Tibial artery (tissue), 4 donors: ENCODE data around the gene CAMK2B.

ENCODE experiments used
- DNase-seq, 2 donors: peaks; one replicate each; pipeline ENCODE4 v3.0.0-alpha.2; 2019
- H3K27ac ChIP-seq, 2 donors: fragments of 200-600 bp; sonication (generic) in 1 of 2; 1 replicate in 1 of 2; 2 replicates in 1 of 2; pipeline ENCODE4 v1.5.1; 2018 to 2019; ENCODE audit warnings: mild to moderate bottlenecking in 1 of 2
- H3K27me3 ChIP-seq, 2 donors: fragments of 200-600 bp; sonication (generic) in 1 of 2; one replicate each; pipeline versions ENCODE4 v1.5.1 to v1.6.0; 2016 to 2019
- H3K36me3 ChIP-seq, 3 donors: fragments of 200-600 bp; sonication (generic) in 2 of 3; one replicate each; pipeline ENCODE4 v1.5.1; 2016 to 2019; ENCODE audit warnings: mild to moderate bottlenecking in 2 of 3
- H3K4me1 ChIP-seq, 4 donors: fragments of 200-600 bp; sonication (generic) in 2 of 4; 1 replicate in 3 of 4; 2 replicates in 1 of 4; pipeline ENCODE4 v1.5.1; 2016 to 2019
- H3K4me3 ChIP-seq, 2 donors: fragments of 200-600 bp; sonication (generic) in 1 of 2; 1 replicate in 1 of 2; 2 replicates in 1 of 2; pipeline ENCODE4 v1.5.1; 2018 to 2019; ENCODE audit warnings: mild to moderate bottlenecking in 2 of 2
- H3K9me3 ChIP-seq, 3 donors: fragments of 200-600 bp; sonication (generic) in 1 of 3; one replicate each; pipeline ENCODE4 v1.5.1; 2016 to 2019
- CTCF ChIP-seq, 2 experiments: fragments of 200-600 bp in 1 of 2; fragments of 450-650 bp in 1 of 2; IDR thresholded peaks; one replicate each; pipeline ENCODE4 v1.5.1; 2017 to 2019; ENCODE audit warnings: antibody characterized with exemption in 2 of 2, mild to moderate bottlenecking in 1 of 2, moderate library complexity in 1 of 2
- intact Hi-C: fragments of 100-400 bp; cut with DNase I; formaldehyde crosslinking; loops from one replicate; pipeline ENCODE4 v1.15.0; 2023; ENCODE audit warnings: low total_unique reads

The CAMK2B gene

GRCh38 chr7:44267719-44268421, 57.5 kb downstream of the CAMK2B start:
- peaks cover 0 to 18% of the 10 kb centered on the region in 2 donors for H3K27me3 ChIP-seq
- no peaks in the 10 kb centered on the region for H3K4me1 ChIP-seq
- intact Hi-C loops: no loop called here
- no peaks in the 10 kb centered on the region for H3K9me3 ChIP-seq
- no peak for TF ChIP-seq CTCF (IDR thresholded peaks at IDR 0.05)
- H3K27ac ChIP-seq: no peak overlapping the region
- no peak overlapping the region for H3K4me3 ChIP-seq
- H3K36me3 ChIP-seq: no peaks in the 10 kb centered on the region
- no peak for DNase-seq

GRCh38 chr7:44267178-44267577, 58.2 kb downstream of the CAMK2B start:
- Histone ChIP-seq H3K4me3 (no peak overlapping the region), H3K27me3 (peaks cover 0 to 19% of the 10 kb centered on the region in 2 donors), H3K36me3 (no peaks in the 10 kb centered on the region), H3K27ac (no peak overlapping the region), H3K9me3 (no peaks in the 10 kb centered on the region), H3K4me1 (no peaks in the 10 kb centered on the region)
- intact Hi-C loops: no loop called here
- no peak for DNase-seq
- no peak for TF ChIP-seq CTCF (IDR thresholded peaks at IDR 0.05)

GRCh38 chr7:44266526-44266925, 58.9 kb downstream of the CAMK2B start:
- H3K27me3 ChIP-seq: peaks cover 0 to 19% of the 10 kb centered on the region in 2 donors
- no peaks in the 10 kb centered on the region for H3K4me1 ChIP-seq
- intact Hi-C loops: no loop called here
- H3K36me3 ChIP-seq: no peaks in the 10 kb centered on the region
- DNase-seq: no peak
- no peak overlapping the region for H3K27ac ChIP-seq
- TF ChIP-seq CTCF (IDR thresholded peaks at IDR 0.05): no peak
- no peak overlapping the region for H3K4me3 ChIP-seq
- no peaks in the 10 kb centered on the region for H3K9me3 ChIP-seq

- no peak for TF ChIP-seq CTCF (IDR thresholded peaks at IDR 0.05)
- intact Hi-C loops: no loop called here
- no peak for DNase-seq
- Histone ChIP-seq H3K4me3 (no peak overlapping the region), H3K36me3 (no peaks in the 10 kb centered on the region), H3K4me1 (no peaks in the 10 kb centered on the region), H3K9me3 (no peaks in the 10 kb centered on the region), H3K27me3 (peaks cover 0 to 19% of the 10 kb centered on the region in 2 donors), H3K27ac (no peak overlapping the region)
Measured at GRCh38 chr7:44265728-44266127, 59.7 kb downstream of the CAMK2B start.

GRCh38 chr7:44264221-44264931, 61.0 kb downstream of the CAMK2B start:
- no peak for DNase-seq
- intact Hi-C loops: no loop called here

More at GRCh38 chr7:44264221-44264931, 61.0 kb downstream of the CAMK2B start:
- Histone ChIP-seq H3K27me3 (peaks cover 0 to 19% of the 10 kb centered on the region in 2 donors), H3K36me3 (no peaks in the 10 kb centered on the region), H3K4me3 (no peak overlapping the region), H3K27ac (no peak overlapping the region), H3K4me1 (peaks cover 0 to 13% (median 11%) of the 10 kb centered on the region in 4 donors), H3K9me3 (no peaks in the 10 kb centered on the region)
- TF ChIP-seq CTCF (IDR thresholded peaks at IDR 0.05): no peak
